Measurements from ENCODE around the gene AKIRIN1. TPM values are rescaled to one million over a fixed set of nuclear protein-coding genes. Genes with fewer than 3 reads are reported as not detected.
"Not testable (repeated sequence)": the region's sequence is repeated elsewhere in the genome, so short reads cannot be mapped to it uniquely, and the experiment has no call there.

The AKIRIN1 gene, protein sequence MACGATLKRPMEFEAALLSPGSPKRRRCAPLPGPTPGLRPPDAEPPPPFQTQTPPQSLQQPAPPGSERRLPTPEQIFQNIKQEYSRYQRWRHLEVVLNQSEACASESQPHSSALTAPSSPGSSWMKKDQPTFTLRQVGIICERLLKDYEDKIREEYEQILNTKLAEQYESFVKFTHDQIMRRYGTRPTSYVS
- total RNA-seq (2014; rRNA removed; shearing (Covaris generic)) = 42.9 and 43.3 TPM in 2 replicates

DNA sequence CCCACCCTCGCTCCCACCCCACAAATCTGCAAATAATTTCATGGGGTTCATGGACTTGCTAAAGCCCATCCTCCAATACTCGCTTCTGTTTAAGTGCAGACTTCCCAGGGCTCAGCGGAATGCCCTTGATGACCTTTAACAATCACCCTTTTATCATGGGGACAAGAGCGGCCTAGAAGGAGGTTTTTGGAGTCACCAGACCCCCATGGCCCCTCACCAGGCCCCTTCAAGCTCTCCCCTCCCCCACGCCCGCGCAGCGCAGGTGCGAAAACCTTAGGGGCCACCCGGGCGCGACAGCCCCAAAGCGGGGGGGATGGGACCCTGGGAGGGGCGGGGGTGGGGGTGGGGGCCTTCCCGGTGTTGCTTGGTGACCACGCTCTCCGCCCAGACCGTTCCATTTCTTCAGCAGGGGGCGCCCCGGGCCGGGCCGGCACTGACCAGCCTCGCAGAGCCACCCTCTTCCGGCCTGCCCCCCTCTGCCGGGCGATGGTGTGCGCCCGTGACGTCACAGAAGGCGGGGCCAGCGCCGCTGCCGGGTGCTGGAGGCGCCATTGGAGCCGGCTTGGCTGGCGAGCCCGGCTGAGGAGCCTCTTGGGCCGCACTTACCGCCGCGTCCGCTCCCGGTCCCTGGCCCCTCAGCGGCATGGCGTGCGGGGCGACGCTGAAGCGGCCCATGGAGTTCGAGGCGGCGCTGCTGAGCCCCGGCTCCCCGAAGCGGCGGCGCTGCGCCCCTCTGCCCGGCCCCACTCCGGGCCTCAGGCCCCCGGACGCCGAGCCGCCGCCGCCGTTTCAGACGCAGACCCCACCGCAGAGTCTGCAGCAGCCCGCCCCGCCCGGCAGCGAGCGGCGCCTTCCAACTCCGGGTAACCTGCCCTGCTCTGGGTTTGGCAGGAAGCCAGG, at the start of gene AKIRIN1:
AKIRIN1 (plus strand) TSS at position 539 of the 900 bp plus-strand sequence; CDS start at position 644, 105 bp downstream.
- DNase-seq (ENCODE audit: low read depth) = peak; percentile 96

DNA sequence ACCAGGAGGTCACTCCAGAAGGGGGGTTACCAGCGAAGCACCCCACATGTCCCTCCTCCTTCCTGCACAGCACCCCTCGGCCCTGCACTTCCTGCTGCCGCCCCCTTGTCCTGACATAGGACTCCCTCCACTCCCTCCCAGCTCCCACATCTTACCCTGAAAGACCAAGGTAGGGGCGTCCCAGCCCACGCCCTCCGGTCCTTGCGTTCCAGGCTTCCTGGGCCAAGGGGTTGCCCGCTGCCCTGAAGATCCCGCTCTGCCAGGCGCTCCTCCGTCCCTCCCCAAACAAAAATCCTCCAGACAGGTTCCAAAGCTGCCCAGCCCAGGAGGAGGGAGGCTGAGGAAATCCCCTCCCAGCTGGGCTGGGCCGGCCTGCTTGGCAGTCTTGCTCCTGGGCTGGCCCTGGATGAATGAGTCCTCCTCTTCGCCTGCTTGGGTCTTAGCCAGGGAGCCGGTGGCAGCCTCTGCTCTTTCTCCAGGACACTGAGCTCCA, 49.5 kb upstream of the AKIRIN1 start, which contains the start of gene RHBDL2:
RHBDL2 (minus strand) TSS at position 304 of the 493 bp plus-strand sequence. CDS start 22,618 bp downstream, outside the sequence.
- DNase-seq (ENCODE audit: low read depth) = peak; percentile 21

DNA sequence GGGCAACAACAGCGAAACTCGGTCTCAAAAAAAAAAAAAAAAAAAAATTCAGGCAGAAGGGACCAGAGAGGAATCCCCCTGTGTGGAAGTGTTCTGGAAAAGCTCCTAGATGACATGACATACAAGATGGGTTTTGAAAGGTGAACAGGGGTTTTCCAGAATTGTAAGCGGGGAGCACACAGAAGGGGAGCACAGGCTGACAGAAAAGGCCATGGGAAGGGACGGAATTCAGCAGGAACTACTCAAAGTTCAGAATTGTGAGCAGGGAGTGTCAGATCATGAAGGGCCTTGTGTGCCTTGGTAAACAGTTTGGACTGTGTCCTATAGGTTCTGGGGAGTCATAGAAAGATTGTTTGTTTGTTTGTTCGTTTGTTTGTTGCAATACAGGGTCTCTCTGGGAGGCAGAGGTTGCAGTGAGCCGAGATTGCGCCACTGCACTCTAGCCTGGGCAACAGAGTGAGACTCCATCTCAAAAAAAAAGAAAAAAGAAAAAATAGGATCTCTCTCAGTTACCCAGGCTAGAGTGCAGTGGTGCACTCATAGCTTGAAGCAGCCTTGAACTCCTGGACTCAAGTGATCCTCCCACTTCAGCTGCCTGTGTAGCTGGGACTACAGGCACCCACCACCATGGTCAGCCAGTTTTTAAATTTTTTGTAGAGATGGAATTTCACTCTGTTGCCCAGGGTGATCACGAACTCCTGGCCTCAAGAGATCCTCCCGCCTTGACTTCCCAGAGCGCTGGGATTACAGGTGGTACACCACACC, 48.2 kb upstream of the AKIRIN1 start:
- DNase-seq (ENCODE audit: low read depth) = no peak

DNA sequence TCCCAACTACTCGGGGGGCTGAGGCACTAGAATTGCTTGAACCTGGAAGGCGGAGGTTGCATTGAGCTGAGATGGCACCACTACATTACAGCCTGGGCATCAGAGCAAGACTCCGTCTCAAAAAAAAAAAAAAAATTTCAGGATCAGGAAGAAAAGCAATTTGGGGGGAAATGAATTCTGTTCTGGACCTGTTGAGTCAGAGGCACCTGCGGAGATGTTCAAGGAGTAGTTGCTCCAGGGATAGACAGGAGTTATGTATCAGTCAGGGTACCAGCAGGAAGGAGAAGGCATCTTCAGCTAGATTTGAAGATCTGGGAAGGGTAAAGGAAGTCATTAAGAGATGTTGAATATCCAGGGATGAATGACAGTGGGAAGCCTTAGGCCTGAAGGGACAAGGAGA, 46.5 kb upstream of the AKIRIN1 start:
- DNase-seq (ENCODE audit: low read depth) = no peak

DNA sequence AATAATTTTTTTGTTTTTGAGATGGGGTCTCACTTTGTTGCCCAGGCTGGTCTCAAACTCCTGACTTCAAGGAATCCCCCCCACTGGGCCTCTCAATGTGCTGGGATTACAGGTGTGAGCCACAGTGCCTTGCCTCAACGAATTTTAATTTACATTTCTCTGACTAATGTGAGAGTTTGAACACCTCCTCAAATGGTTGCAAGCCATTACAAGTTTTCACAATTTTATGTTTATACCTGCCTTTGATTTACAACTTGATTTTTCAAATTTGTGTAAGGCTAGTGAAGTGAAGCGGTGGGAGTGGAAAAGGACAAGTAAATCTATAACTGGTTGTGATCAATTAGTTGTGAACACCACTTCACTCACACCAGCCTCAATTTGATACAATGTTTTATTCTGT, 40.5 kb upstream of the AKIRIN1 start:
- no peak for DNase-seq (ENCODE audit: low read depth)

DNA sequence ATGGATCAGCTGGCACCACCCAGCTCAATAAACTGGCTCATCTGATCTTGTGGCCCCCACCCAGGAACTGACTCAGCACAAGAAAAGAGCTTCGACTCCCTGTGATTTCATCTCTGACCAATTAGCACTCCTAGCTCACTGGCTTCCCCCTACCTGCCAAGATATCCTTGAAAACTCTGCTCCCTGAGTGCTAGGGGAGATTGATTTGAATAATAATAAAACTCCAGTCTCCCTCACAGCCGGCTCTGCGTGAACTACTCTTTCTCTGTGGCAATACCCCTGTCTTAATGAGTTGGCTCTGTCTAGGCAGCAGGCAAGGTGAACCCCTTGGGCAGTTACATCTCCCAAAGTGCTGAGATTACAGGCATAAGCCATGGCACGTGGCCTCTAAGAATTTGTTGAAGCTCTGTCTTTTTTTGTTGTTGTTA, 37.6 kb upstream of the AKIRIN1 start:
- no peak for DNase-seq (ENCODE audit: low read depth)

DNA sequence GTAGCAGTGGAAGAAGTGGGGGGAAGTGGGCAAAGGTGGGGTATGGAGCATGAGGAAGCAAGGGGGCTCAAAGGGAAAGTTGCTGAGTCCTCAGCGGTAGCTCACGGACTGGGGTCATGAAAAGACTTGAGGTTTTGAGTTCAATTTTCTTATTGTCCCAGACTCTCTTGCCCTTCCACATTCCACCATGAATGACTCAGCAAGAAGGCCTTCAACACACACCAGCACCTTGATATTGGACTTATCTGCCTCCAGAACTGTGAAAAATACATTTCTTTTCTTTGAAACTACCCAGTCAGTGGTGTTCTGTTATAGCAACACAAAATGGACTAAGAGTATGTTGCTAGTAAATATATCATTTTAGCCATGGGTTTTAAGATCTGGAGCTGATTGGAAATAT, 32.1 kb upstream of the AKIRIN1 start:
- peak; percentile 56 for DNase-seq (ENCODE audit: low read depth)

DNA sequence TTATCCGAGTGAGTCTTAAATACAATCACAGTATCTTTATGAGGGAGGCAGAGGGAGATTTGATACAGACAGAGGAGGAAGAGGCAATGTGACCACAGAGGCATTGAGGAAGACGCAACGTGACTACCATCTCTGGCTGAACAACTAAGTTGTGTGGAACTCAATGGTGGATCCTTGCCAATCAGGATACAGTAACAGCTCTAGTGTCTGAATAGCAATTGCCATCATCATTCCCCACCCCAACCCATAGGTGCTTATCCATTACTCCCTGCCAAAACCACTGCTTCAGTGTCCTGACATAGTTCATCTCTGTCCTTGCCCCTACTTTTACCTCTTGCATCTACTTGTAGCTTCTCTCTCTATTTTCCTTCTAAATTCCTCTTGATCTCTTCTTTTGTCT, 29.0 kb upstream of the AKIRIN1 start:
- peak; percentile 56 for DNase-seq (ENCODE audit: low read depth)

DNA sequence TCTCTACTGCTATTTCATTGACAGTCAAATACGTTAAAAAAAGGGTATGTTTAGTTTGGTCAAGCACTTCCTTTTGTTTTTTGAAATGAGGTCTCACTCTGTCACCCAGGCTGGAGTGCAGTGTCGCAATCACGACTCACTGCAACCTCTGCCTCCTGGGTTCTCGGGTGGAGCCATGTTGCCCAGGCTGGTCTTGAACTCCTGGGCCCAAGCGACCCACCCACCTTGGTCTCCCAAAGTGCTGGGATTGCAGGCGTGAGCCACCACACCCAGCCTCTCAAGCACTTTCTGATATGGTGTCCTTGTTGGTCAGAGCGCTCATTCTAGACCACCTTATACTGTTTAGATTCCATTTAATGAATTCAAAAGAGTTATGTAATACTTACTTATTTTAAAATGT, 28.5 kb upstream of the AKIRIN1 start:
- no peak for DNase-seq (ENCODE audit: low read depth)

DNA sequence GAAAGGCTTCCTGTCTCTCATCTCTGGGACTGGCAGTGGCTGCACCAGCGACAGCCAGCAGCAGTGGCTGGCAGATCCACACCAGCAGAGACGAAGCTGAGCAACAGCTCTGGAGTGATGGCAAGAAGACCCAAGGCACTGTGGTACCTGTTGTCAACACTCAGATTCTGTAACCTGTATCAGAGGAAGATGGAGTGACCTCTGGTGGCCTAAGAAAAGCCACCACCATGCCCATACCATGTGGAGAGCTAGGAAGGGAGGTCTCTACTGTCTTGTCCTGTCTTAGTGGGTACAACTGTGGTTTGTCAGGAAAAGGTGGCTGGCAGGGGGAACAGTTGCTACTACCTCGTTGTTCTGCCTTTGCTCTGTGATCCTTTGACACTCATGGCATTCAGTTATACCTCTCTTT, 26.9 kb upstream of the AKIRIN1 start:
- DNase-seq (ENCODE audit: low read depth) = no peak

DNA sequence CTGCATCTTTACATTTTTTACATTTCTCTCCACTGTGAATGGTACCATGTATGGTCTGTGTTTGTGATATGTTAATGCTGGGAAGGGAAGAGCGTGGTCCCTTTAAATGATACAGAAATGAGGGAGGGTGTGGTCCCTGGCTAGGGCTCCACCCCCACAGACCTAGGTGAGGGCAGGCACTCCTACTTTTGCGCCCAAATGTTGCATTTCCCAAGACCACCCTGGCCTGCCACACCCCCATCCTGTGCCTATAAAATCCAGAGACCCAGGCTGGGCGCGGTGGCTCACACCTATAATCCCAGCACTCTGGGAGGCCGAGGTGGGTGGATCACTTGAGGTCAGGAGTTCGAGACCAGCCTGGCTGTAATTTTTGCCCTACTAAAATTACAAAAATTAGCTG, 17.9 kb upstream of the AKIRIN1 start:
- not testable (repeated sequence) for DNase-seq (ENCODE audit: low read depth)

DNA sequence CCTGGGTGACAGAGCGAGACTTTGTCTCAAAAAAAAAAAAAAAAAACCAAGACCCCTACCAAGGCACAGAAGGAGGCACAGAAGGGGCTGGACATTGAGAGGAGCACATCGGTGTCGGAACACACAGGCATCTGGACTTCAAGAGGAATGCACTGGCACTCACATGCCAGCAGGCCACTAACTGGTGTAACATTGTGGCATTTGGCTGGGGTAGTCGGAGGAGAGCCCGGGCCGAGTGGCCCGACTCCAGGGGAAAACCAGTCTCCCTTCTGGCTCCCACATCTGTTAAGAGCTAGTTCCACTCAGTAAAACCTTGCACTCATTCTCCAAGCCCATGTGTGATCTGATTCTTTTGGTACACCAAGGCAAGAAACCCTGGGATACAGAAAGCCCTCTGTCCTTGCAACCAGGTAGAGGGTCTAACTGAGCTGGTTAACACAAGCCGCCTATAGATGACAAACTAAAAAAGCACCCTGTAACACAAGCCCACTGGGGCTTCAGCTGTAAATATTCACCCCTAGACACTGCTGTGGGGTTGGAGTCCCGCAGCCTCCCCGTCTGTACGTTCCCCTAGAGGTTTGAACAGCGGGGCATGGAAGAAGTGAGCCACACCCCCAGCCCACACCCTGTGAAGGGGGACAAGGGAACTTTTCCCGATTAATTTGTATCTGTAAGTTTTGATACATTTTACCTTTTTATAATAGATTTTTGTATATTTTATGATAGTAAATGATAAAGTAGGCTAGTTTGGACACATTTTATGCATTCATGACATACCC, 17.2 kb upstream of the AKIRIN1 start:
- no peak for DNase-seq (ENCODE audit: low read depth)

DNA sequence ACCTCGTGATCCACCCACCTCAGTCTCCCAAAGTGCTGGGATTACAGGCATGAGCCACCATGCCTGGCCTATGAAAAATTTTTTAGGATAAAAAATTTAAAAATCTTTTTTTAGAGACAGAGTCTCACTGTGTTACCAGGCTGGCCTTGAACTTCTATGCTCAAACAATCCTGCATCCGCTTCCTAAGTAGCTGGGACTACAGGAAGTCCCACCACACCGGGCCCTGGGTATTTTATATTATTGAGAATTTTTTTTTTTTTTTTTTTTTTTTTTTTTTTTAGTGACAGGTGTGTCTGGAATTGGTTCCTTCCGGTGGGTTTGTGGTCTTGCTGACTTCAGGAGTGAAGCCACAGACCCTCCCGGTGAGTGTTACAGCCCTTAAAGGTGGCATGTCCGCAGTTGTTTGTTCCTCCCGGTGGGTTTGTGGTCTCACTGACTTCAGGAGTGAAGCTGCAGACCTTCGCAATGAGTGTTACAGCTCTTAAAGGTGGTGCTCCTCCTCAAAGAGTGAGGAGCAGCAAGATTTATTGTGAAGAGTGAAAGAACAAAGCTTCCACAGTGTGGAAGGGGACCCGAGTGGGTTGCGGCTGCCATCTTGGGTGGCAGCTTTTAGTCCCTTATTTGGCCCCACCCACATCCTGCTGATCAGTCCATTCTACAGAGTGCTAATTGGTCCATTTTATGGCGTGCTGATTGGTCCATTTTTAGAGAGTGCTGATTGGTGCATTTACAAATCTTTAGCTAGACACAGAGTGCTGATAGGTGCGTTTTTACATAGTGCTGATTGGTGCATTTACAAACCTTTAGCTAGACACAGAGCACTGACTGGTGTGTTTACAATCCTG, 13.5 kb upstream of the AKIRIN1 start:
- not testable (repeated sequence) for DNase-seq (ENCODE audit: low read depth)

DNA sequence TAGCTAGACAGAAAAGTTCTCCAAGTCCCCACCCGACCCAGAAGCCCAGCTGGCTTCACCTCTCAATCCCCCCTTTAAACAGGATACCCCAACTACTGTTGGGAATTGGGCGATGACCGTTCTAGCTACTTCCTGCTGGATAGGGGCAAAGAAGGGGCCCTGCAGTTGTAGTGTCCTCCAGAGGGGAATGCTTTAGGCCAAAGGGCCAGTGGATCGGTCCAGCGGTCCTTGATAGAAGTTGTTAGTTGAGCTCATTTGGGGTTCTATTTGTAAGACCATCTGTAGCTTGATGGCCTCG, 12.9 kb upstream of the AKIRIN1 start:
- not testable (repeated sequence) for DNase-seq (ENCODE audit: low read depth)

DNA sequence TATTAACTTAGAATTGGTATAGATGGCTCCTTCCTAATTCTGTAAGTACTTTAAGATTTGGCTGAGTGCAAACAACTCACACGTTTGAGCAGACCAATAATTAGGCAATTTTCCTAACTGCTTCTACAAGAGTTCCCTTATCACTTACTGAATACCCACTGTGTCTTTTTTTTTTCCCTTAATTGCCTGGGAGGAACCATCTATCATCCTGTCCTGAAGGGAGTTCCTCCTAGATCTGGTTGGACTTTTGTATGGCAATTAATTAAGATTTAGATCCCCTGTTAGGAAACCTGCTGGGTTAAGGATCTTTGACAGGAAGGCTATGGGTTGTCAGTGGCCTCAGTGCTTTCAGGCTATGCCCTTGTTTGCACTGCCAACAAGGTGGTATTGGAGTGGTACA, 11.7 kb upstream of the AKIRIN1 start:
- not testable (repeated sequence) for DNase-seq (ENCODE audit: low read depth)

DNA sequence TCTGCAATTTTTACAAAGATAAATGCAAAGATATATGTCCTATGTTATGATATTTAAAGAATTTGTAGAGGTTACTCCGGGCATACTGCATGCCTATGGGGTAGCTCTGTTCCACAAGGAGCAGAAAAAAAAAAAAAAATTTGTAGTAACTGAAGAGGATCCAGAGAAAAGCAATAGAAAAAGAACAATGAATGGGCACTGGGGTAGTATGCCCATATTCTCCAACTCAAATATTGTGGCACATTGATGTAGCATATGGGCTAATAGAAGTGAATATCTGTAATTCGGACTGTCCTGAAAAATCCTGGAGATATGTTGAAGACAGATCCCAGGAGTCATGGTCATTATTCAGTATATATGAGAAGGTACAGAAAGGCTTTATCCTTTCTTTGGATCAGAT, 1.1 kb upstream of the AKIRIN1 start:
- DNase-seq (ENCODE audit: low read depth) = no peak

DNA sequence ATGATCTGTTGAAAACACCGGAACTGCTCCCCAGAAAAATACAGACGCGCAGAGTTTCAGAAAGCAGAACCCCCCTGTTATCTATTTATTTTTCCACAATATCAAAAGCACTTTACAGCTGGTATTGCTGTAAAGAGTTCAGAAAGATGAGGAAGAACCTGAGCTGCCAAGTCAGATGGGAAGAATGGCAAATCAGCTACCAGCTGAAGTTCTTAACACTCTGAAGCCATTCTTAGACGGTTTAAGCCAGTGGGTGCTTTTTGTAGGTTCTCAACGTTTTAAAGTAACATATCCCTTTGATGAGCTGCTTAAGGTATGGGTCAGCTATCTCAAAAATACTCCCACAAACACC, 714 bp upstream of the AKIRIN1 start:
- DNase-seq (ENCODE audit: low read depth) = peak; percentile 7

DNA sequence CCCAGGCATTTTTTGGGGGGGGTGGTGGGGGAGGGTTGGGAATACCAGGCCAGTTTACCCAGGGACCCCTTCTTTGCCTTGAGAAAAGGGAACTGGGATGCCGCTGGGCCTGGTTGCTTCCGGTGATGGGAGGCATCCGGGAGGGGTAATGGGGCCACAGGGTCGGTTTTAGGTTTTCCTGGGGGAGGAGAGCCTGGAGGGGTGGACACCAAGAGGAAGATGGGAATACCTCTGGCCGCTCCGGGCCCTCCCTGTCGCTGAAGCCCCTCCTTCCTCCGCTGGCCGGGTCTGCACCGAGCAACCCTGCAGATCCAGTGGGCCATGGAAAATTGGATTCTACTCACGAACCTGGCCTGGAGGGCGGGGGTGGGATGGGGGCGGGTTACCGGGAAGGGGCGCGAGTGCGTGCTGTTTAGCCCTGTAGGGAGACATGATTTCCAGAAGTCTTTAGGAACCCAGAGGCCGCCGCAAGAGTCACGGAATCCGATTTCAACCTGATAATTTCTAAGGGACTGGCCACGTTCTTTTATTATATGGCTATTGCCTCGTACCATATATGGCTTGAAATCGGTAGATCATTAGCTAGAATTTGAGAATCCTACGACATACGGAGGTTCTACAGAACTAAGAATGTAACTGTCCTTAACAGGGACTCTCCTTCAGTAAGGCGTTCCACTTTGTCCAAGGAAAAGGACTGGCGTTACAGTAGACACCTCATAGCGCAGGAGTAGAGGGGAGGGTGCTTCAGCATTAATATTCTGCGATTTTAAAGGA, 749 bp downstream of the AKIRIN1 start:
- peak; percentile 56 for DNase-seq (ENCODE audit: low read depth)

DNA sequence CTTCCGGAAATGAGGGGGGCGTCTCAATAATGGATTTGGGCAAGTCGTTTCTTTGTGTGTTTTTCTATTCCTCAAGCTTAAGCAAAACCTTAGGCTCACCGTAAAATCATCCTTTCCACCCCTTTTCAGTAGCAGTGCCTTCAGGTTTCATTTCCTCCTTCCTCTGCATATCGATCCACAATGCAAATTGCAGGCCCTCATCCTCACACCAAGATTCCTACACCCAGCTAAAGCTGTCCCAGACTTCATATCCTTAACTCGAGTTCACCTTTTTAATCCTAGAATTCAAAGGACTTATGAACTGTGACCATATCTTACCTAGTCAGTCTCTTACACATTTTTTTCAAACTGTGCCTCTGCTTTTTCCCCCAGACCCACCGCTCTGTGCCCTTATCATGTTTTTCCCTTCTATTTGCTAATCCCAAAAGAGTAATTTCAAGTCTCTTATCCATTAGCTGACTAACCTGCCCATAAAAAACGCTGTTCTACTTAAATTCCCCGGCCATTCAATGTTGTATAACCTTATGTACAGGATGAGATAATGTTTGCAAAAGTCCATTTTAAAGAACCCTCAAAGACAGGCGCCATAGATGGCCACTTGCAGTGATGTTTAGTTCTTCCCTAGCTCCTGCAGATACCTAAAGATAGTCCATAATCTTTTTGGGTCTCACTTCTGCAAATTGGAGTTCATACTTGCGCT, 1.5 kb downstream of the AKIRIN1 start:
- no peak for DNase-seq (ENCODE audit: low read depth)
